KBM-7 (cell line): ENCODE data around the gene TLR9.

ENCODE experiments used
- DNase-seq: peaks from one replicate; pipeline ENCODE4 v3.0.0-alpha.2; 2015
- in situ Hi-C: fragments of 300-500 bp; cut with MboI; formaldehyde crosslinking; loops from 2 replicates; pipeline ENCODE4 v1.14.3; 2020; ENCODE audit warnings: low sequenced_read_pairs, low pct_unique_long_range_greater_than_20kb, mixed read lengths

The TLR9 gene

DNA sequence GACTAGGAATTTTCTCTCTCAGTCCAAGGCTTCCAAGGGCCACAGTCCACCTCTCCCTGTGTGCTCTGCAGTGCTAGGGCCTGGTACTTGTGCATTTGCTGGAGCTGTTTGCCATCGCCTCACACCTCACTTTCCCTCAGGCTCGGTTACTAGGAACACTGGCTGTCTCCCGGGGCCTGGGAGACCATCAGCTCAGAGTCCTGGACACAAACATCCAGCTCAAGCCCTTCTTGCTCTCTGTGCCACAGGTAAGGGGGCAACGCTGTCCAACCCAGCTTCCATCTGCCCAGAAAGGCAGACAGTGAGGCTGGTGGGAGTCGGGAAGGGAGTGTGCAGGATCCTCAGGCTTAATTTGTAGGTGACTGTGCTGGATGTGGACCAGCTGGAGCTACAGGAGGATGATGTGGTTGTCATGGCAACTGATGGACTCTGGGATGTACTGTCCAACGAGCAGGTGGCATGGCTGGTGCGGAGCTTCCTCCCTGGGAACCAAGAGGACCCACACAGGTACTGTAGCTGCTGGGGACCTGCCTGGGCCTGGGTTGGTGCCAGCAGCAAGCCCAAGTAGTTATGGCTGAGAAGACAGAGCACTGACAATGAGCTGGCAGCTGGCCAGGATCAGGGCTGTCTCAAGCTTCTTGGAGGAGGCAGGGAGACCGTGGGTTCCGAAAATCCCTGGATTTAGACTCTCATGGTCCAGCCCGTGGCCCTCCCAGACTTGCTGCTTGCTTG is 23.5 kb upstream of the TLR9 start:
- no peak for DNase-seq
- in situ Hi-C loops, result no loop called here

DNA sequence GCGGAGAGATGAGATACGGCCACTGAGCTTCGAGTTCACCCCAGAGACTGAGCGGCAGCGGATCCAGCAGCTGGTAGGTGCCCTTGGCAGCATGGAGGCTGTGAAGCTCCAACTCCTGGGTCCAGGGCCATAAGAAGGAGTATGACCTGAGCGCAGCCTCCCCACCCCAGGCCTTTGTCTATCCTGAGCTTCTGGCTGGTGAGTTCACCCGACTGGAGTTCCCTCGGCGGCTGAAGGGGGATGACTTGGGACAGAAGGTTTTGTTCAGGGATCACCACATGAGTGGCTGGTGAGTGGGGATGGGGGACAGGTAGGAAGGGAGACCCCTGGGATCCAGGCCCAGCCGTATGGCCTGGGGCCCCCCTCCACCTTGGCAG is 22.7 kb upstream of the TLR9 start:
- in situ Hi-C loops, result no loop called here
- no peak for DNase-seq

DNA sequence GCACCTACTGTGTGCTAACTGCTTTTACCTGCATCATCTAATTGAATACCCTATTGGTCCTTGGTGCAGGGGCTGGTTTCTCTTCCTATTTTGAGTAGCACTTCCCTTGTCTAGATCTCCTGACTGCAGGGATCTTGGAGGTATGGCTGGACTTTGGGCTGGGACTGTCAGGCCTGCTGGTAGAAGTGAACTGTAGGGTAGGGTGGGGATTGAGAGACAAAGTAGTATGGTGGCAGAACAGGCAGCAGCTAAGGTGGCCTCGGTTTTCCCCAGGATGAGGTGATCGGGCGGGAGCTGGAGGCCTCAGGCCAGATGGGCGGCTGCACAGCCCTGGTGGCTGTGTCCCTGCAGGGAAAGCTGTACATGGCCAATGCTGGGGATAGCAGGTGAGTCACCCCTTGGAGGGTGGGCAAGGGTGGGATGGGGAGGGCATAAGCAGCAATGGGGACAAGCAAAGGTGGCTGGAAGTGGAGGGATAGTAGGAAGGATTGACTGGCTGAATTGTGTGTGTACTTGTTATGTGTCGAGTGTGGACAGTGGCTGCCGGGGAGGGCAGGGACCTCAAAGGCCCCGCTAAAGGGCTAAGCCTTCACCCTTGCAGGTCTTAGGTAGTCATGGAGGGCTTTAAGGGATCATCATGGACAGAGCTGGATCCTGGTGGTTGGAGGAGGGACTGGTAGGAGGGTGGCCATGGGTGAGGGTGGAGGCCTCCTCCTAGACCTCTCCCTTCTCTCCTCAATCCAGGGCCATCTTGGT is 22.1 kb upstream of the TLR9 start:
- in situ Hi-C loops, result no loop called here
- no peak for DNase-seq

DNA sequence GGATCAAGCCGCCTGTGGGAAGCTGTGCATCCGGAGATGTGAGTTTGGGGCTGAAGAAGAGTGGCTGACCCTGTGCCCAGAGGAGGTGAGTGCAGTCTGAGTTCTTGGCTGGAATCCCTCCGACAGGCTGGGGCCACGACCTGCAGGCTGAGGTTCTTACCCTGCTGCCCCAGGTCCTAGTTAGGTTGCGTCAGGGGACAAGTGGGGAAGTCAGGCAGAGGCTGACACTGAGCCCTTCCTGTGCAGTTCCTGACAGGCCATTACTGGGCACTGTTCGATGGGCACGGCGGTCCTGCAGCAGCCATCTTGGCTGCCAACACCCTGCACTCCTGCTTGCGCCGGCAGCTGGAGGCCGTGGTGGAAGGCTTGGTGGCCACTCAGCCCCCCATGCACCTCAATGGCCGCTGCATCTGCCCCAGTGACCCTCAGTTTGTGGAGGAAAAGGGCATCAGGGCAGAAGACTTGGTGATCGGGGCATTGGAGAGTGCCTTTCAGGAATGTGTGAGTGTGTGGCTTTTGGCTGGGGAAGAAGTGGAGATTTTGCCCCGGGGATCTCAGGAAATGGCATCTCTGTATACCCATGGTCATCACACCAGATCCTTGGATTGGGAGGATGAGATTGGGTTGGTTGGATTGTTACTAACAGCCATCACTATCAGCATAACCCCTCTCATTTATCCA is 21.4 kb upstream of the TLR9 start:
- in situ Hi-C loops, result no loop called here

DNA sequence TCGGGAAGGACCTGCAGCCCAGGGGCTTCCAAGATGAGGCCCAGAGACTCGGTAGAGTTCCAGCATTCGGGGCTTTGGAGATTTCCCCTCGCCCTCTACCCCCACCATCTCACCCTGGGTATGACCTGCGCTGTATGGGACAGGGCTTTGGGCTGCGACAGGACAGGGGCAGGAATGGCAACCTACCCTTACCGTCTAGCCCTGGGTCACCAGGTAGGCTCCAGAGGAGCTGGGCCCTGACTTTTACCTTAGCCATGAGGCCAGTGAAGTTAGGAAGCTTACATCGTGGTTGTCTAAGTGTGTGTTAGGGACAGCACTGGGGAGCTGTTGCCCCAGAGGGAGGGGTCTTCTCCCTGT is 20.8 kb upstream of the TLR9 start:
- DNase-seq, result no peak
- in situ Hi-C loops, result no loop called here

More for the DNA sequence above, 21.4 kb upstream of the TLR9 start:
- DNase-seq, result no peak

DNA sequence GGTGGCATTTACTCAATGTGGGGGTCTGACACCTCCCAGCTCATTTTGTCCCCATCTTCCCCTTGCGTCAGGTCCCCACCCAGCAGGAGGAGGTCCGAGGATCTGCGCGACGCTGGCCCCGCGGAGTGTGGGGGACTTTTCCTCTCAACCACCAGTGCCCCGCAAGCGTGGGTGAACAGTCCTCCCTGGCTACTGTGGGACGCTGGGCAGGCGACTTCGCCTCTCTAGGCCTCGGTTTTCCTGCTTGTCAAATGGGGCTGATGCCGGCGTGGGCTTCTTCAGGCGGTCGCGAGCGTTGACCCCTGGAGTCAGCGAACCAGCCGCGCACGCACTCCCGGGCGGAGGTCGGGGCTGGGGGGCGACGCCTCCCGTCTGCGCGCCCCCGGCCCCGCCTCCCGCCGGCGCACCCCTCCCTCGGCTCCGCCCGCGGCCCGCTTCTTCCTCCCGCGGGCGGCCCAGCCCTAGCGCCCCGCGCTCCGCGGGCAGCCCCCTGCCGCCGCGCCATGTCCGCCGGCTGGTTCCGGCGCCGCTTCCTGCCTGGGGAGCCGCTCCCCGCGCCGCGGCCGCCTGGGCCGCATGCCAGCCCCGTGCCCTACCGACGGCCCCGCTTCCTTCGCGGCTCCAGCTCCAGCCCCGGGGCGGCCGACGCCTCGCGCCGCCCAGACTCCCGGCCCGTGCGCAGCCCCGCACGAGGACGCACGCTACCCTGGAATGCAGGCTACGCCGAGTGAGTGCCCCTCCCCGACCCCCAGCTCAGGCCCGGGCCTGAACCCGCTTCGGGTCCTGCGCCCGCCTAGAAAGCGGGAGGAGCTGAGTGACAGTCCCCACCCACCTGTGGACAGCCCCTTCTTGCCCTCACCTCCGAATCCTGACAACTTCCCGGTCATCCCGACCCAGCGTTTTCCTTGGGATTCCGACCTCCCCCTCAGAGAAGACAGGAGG is 20.1 kb upstream of the TLR9 start, which contains the start of gene PPM1M:
TSS of gene PPM1M (plus strand) at position 438 of the 942 bp plus-strand sequence. CDS start at position 504, 66 bp downstream.
- peak; percentile 55 for DNase-seq
- in situ Hi-C loops, result no loop called here

DNA sequence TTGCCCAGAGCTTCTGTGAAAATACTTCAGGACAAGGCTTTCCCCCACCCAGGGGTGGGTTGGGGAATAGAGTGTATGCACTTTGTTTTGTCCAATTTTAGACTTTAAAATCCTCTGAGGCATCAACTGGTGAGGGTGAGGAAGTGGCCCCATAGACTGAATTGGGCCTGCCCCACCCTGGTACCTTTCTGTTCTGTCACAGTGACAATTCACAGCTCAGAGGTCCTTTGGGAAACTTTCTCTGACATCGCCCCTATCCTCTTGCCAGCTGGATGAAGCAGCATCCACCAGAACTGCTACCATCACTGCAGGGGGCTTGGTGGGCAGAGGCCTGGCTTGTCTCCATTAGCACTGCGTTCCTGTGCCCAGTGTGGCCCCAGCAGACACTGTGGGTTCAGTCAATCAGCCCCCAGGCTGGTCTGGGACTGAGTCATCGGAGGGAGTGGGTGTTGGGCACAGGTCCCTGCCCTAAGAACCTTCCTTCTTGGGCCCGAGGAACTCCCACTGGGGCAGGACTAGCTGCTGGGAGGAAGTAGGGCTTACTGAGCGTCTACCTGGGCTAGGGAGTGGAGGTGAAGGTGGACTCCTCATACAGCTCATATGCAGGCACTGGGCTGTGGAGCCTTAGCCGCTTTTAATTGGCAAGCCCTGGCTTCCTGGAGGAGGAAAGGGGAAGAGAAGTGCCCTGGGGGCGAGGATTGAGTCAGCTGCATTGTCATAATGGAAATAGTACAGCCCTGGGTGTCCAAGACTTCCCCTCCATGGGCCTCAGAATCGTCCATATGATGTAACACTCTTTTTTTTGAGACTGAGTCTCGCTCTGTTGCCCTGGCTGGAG is 18.6 kb upstream of the TLR9 start:
- in situ Hi-C loops, result no loop called here
- peak; percentile 84 for DNase-seq

DNA sequence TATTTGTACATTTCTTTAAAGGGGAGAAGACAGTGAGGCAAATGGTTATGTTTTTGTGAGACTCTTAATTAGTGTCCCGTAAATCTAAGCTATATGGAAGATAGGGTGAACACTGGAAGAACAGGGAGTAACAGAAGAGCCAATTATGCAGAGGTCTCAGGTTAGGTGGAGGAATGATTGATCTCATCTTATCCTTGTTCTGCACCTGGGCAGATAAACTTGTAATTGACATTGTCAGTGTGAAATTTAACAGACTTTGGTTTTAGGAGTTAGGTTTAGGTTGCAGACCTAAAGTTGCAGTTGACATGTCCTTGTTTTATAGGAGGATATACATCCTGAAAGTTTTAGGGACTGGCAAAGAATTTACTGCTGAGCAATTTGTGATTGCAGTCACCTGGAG is 16.6 kb upstream of the TLR9 start:
- in situ Hi-C loops, result no loop called here

DNA sequence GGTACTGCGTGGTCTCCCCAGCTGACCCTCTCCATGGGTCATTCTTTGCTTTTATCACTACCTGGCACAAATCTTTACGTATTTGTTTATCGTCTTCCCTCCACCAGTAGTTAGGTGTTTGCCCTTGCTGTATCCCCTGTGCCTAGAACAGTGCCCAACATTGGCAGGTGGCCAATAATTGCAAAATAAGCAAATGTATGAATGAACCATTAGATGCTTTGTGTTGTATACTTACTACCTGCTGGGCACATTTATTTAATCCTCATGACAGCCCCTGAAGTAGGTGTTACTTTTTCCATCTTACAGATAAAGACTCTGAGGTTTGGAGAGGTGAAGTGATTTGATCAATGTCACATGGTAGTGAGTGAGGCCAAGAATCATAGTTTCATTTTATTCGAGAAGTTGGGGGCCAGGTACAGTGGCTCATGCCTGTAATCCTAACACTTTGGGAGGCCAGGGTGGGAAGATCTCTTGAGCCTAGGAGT is 15.5 kb upstream of the TLR9 start:
- DNase-seq, result no peak
- in situ Hi-C loops, result no loop called here

More for the DNA sequence above, 16.6 kb upstream of the TLR9 start:
- no peak for DNase-seq

DNA sequence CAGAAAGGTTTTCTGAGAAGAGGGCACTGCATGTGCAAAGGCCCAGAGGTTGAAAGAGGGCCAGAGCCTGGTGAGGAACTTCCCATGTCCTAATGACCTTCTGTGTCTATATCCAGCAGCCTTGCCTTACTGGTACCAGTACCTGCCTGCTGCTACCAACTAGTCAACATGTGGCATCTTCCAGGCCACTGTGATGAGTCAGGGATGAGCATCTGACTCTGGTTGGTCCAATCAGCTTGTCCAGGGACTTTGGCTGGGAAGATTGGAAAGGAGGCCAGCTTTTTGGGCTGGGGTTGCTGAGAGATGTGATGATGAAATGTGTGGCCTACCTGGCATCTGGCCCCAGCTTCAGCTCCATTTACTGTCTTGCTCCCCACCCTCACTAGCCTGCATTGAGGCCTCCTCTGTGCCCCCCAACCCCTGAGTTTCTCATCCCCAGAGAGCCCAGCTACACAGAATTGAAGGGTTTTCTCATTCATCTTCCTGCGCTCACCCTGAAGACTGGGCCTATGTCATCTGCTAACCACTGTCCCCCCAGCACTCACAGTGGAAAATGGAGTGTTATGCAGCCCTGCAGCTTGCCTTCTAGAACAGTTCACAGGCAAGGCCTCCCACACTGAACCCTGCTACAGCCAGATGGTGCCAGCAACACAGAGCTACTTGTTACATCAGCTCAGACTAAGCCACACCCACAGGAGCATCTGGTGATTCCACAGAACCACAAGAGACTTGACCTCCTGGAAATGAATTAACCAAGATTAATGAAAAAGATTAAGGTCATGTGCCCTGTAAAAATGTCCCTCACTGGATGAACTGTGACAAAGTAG is 14.8 kb upstream of the TLR9 start:
- peak; percentile 37 for DNase-seq
- in situ Hi-C loops, result no loop called here

DNA sequence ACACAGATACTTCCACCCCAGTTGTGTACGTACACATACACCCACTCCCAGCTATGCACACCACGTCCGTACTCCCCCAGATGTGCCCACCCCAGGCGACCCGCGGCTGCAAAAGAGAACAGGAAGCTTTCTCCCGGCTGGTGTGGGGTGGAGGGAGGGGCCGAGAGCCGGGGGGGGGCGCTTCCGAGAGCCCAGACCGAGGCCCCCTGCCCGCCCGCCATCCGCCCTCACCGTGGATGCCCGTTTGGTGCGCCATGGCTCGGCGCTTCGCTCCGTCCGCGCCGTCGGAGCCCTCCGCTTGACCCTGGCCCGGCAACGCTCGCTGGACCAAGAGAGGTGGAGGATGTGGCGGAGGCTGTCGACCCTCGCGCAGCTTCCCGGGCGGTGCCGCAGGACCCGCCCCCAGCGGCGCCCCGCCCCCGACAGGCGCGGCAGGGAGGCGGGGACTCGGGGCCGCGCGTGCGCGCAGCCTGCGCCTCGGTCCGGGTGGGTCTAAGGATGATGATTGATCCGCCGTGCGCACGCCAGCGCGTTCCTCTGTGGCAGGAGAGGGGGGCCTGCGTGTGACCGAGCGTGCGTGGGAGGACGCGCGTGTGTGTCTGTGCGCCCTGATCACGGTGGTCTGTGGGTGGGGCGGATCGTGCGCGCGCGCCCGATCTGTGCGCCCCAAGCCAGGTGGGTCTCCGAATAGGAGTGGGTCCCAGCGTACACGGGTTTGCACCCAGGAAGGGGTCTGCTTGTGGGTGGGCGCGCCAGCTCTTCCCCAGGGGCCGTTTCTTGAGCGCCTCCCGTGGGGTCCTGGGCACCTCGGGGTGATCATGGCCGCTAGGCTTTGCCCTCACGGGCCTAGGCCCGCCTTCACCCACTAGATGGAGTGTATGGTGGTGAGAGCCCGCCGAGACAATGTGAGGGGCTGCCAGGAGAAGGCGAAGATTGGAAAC is 13.6 kb upstream of the TLR9 start, which contains the start of gene TWF2:
TSS of gene TWF2 (minus strand) at position 398 of the 941 bp plus-strand sequence. CDS start at position 256, 142 bp downstream.
- in situ Hi-C loops, result no loop called here
- peak; percentile 83 for DNase-seq

DNA sequence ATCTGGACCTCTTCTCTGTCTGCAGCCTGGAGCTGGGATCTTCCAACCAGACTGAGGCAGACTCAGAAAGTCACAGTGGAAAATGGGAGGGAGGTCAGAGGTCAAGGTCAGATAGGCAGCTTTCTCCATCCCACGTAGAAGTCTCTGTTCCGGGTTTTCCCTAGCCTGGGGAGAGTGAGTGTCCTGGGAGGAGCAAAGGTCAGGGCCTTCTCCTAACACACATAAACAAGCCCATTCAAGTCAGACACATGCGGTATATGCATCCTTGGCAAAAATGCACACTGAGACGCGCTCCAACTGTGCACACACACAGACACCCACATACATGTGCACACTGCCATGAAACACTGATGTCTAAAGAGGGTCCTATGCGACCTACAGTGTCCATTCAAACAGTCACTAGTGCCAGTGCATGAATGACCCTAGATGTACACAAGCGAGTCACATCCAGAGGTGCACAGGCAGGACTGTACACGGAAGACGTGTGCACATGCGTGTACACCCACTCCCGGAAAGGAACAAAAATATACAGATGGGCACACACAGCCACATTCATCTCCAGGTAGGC is 12.8 kb upstream of the TLR9 start:
- no peak for DNase-seq
- in situ Hi-C loops, result no loop called here

DNA sequence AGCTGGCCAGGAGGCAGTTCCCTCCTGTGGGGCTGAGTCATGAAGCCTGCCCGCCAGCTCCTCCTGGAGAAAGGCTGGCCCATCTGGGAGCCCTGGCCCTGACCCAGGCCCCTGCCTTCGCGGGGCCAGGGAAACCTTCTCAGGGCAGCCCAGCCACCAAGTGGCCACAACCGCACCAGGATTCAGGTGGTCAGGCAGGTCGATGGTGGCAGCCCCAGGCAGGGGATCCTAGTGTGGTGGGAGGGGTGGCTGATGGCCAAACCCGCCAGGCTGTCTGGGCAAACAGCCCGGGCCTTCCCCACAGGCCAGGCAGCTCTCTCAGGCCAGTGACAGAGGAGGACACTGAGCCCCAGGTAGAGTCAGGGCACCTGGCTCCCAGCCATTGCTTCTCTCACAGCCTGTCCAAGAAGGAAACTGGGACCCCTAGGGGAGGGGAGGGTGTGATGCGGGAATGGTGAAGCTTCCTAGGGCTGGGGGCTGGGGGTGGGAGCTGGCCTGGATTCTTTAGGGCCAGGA is 12.3 kb upstream of the TLR9 start:
- peak; percentile 58 for DNase-seq

DNA sequence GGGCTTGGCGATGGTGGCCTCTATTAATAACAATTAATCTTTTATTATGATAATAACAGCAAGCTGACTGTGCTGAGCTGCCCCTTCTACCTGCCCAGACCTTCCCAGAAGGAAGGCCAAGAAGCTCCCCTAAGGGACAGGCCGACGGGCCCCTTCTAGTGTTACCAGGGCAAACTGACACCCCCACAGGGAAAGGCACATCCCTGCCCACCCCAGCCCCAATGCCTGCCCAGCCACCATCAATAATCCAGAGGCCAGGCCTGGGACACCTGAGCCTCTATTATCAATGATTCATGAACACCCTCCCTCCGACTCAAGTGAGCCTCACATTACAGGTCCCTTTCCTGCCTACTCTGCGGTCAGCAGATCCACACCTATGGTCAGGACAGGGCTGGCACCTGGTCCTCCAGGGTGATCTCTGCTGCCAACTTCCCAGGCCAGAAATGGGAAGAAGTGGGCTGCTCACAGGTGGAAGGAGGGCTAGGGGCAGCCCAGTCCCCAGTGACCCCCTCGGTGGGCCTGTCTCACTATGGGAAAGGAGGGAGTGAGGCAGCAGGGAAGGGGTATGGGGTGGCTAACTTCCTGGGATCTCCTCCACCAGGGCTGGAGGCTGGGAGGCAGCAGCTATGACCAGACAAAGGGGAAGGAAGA is 11.7 kb upstream of the TLR9 start:
- in situ Hi-C loops, result no loop called here
- no peak for DNase-seq

More for the DNA sequence above, 12.3 kb upstream of the TLR9 start:
- in situ Hi-C loops, result no loop called here

DNA sequence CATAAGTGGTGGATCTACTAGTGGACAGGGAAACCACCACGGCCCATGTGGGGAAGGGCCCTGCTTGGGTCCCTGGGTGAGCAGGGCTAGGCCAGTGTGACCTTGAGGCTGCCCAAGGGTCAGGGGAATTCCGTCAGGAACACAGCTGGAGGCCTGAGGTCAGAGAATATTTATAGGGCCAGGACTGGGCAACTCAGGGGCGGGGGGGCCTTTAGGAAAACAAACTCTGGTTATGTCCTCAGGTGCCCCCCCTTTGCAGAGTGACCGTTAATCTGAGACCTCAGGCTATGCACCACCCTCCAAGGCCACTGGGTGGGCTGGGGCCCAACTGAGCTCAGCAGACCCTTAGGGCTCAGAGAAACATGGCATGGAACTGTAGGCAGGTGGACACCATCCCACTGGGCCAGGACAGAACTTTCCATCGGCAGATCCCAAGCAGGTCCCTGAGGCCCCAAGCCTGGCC is 11.0 kb upstream of the TLR9 start:
- no peak for DNase-seq
- in situ Hi-C loops, result no loop called here
